ENCODE measurements around the gene CCNK. TPM values are rescaled to one million over a fixed set of nuclear protein-coding genes. Genes with fewer than 3 reads are reported as not detected.
A peak's percentile ranks its signal among the peaks of the same experiment; 100 is the strongest.

Gene CCNK
- total and polyA plus RNA-seq, 2 of the 13 experiments (the other 11 are each of a cell fraction or from before 2014, with no cell fraction given): 4.9 to 9.7 TPM

- FAIRE-seq (peak; percentile 26), ATAC-seq (peak; percentile 26; the same call in 1 of the 3 replicates), DNase-seq (ENCODE audit: low spot score) (no peak)
- in situ Hi-C loops (cut with HindIII; ENCODE audit: extremely low pct_ligation_motif_present, low pct_unique_long_range_greater_than_20kb): no loop called here
- ChIA-PET POLR2A (no interaction called here), CTCF (ENCODE audit: low intra/inter-chr PET ratio, low total read pairs) (no interaction called here)
- no peaks in the 10 kb centered on the region for H3K36me3 ChIP-seq (replicated peaks in 1 of 2; ENCODE audit: control insufficient read depth in 1 of 2, insufficient read depth in 2 of 2, low read length in 2 of 2)
- peaks cover 36% of the 10 kb centered on the region for H3K4me1 ChIP-seq (ENCODE audit: insufficient read depth, low read length)
- H3K27me3 ChIP-seq (ENCODE audit: control insufficient read depth in 1 of 2, insufficient read depth in 2 of 2, low read length in 2 of 2): no peaks in the 10 kb centered on the region; a peak in 1 of 5 replicates
- H3K4me3 ChIP-seq (replicated peaks in 1 of 3; ENCODE audit: insufficient read depth in 1 of 3, low read depth in 2 of 3, low read length in 3 of 3): no peak overlapping the region
- no TSS peak for BruUV-seq (replicated peaks)
- H3K9me3 ChIP-seq (ENCODE audit: low read length): no peaks in the 10 kb centered on the region
- no peak overlapping the region for H3K9ac ChIP-seq (ENCODE audit: insufficient read depth, low read depth, low read length)
- H3K27ac ChIP-seq (ENCODE audit: extremely low read length, insufficient read depth, low read length): peak overlapping the region; percentile 31
- peak overlapping the region; percentile 15; the same call in 1 of the 2 replicates for H3K4me2 ChIP-seq (ENCODE audit: low read depth, low read length)
- TF ChIP-seq SUZ12 (IDR thresholded peaks at IDR 0.05; ENCODE audit: low read depth, low read length) (no peak), USF2 (IDR thresholded peaks at IDR 0.05; ENCODE audit: low read depth, low read length) (no peak), USF2 (CRISPR knock-in tag; IDR thresholded peaks at IDR 0.05; ENCODE audit: borderline replicate concordance) (no peak), ZNF83 (CRISPR knock-in tag; IDR thresholded peaks at IDR 0.05; ENCODE audit: borderline replicate concordance) (0 out of 2 replicates have a peak, but pooled peaks have one; percentile 75), KLF12 (CRISPR knock-in tag; IDR thresholded peaks at IDR 0.05; ENCODE audit: borderline replicate concordance) (no peak), RORA (CRISPR knock-in tag; IDR thresholded peaks at IDR 0.05) (no peak), POLR2AphosphoS2 (IDR thresholded peaks at IDR 0.05; ENCODE audit: low read depth, low read length) (no peak), TRAFD1 (CRISPR knock-in tag; IDR thresholded peaks at IDR 0.05; ENCODE audit: borderline replicate concordance) (no peak)
- TF ChIP-seq, protein P1, sequence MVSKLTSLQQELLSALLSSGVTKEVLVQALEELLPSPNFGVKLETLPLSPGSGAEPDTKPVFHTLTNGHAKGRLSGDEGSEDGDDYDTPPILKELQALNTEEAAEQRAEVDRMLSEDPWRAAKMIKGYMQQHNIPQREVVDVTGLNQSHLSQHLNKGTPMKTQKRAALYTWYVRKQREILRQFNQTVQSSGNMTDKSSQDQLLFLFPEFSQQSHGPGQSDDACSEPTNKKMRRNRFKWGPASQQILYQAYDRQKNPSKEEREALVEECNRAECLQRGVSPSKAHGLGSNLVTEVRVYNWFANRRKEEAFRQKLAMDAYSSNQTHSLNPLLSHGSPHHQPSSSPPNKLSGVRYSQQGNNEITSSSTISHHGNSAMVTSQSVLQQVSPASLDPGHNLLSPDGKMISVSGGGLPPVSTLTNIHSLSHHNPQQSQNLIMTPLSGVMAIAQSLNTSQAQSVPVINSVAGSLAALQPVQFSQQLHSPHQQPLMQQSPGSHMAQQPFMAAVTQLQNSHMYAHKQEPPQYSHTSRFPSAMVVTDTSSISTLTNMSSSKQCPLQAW (CRISPR knock-in tag; IDR thresholded peaks at IDR 0.05): no peak
- WGBS (ENCODE audit: low lambda C conversion rate): 89% methylated on average over 9 of the region's 9 CpGs
- H3K79me2 ChIP-seq (ENCODE audit: insufficient read depth, low read length): peaks cover 100% of the 10 kb centered on the region
- peaks cover 18% of the 10 kb centered on the region for H4K20me1 ChIP-seq (ENCODE audit: insufficient read depth, low read length)
- intact Hi-C loops (cut with micrococcal nuclease; ENCODE audit: unreplicated experiment): loop anchor here (5.0 kb wide), 1 partner anchor 578 kb away; no protein-coding TSS in a partner anchor
- no peak overlapping the region for H2AFZ ChIP-seq (ENCODE audit: low read length)
These were observed 6.0 kb upstream of the CCNK start for GRCh38 chr14:99475179-99475578.

Measured in HepG2 (cell line).